ENCODE results near the gene RASGRP4.
"Not testable (repeated sequence)": the region's sequence is repeated elsewhere in the genome, so short reads cannot be mapped to it uniquely, and the experiment has no call there.

Gene RASGRP4

GRCh38 chr19:38425810-38426466 is at the start of gene RASGRP4:
RASGRP4 (minus strand) TSS chr19:38426219; CDS start chr19:38426091, 128 bp downstream.
- Histone ChIP-seq H3K27me3 (ENCODE audit: insufficient read depth, low read length) (peaks cover 12% of the 10 kb centered on the region), H3K4me1 (ENCODE audit: insufficient read depth, low read length) (no peaks in the 10 kb centered on the region), H2AFZ (ENCODE audit: low read depth, low read length) (no peak within 1 kb of the TSS), H3K36me3 (ENCODE audit: insufficient read depth, low read length) (no peaks in the 10 kb centered on the region), H3K9me3 (ENCODE audit: low read length) (no peaks in the 10 kb centered on the region), H3K4me3 (ENCODE audit: low read length) (no peak within 1 kb of the TSS)

GRCh38 chr19:38475176-38475575 is 49.2 kb upstream of the RASGRP4 start:
- Histone ChIP-seq H3K36me3 (ENCODE audit: insufficient read depth, low read length) (no peaks in the 10 kb centered on the region), H3K9me3 (ENCODE audit: low read length) (no peaks in the 10 kb centered on the region), H3K4me3 (ENCODE audit: low read length) (no peak overlapping the region), H3K27me3 (ENCODE audit: insufficient read depth, low read length) (no peaks in the 10 kb centered on the region), H3K4me1 (ENCODE audit: insufficient read depth, low read length) (no peaks in the 10 kb centered on the region), H2AFZ (ENCODE audit: low read depth, low read length) (no peak overlapping the region)

- H2AFZ ChIP-seq (ENCODE audit: low read depth, low read length): no peak overlapping the region
- peaks cover under 1% of the 10 kb centered on the region for H3K9me3 ChIP-seq (ENCODE audit: low read length)
- no peaks in the 10 kb centered on the region for H3K4me1 ChIP-seq (ENCODE audit: insufficient read depth, low read length)
- H3K36me3 ChIP-seq (ENCODE audit: insufficient read depth, low read length): no peaks in the 10 kb centered on the region
- no peaks in the 10 kb centered on the region for H3K27me3 ChIP-seq (ENCODE audit: insufficient read depth, low read length)
- H3K4me3 ChIP-seq (ENCODE audit: low read length): no peak overlapping the region
Measured at GRCh38 chr19:38473201-38473600, 47.2 kb upstream of the RASGRP4 start.

- not testable (repeated sequence) for H3K9me3 ChIP-seq (ENCODE audit: low read length); H2AFZ ChIP-seq (ENCODE audit: low read depth, low read length); H3K27me3 ChIP-seq (ENCODE audit: insufficient read depth, low read length); H3K4me3 ChIP-seq (ENCODE audit: low read length); H3K36me3 ChIP-seq (ENCODE audit: insufficient read depth, low read length); H3K4me1 ChIP-seq (ENCODE audit: insufficient read depth, low read length)
Measured at GRCh38 chr19:38472725-38473124, 46.7 kb upstream of the RASGRP4 start.

GRCh38 chr19:38470788-38471480 is 44.9 kb upstream of the RASGRP4 start:
- H2AFZ ChIP-seq (ENCODE audit: low read depth, low read length): no peak overlapping the region
- H3K4me3 ChIP-seq (ENCODE audit: low read length): no peak overlapping the region
- H3K4me1 ChIP-seq (ENCODE audit: insufficient read depth, low read length): no peaks in the 10 kb centered on the region
- H3K27me3 ChIP-seq (ENCODE audit: insufficient read depth, low read length): no peaks in the 10 kb centered on the region
- H3K9me3 ChIP-seq (ENCODE audit: low read length): peaks cover 4% of the 10 kb centered on the region
- H3K36me3 ChIP-seq (ENCODE audit: insufficient read depth, low read length): no peaks in the 10 kb centered on the region

GRCh38 chr19:38469151-38469550 is 43.1 kb upstream of the RASGRP4 start:
- Histone ChIP-seq H3K27me3 (ENCODE audit: insufficient read depth, low read length) (no peaks in the 10 kb centered on the region), H3K4me1 (ENCODE audit: insufficient read depth, low read length) (no peaks in the 10 kb centered on the region), H3K4me3 (ENCODE audit: low read length) (no peak overlapping the region), H3K36me3 (ENCODE audit: insufficient read depth, low read length) (no peaks in the 10 kb centered on the region), H3K9me3 (ENCODE audit: low read length) (peaks cover 6% of the 10 kb centered on the region), H2AFZ (ENCODE audit: low read depth, low read length) (no peak overlapping the region)

- H3K4me3 ChIP-seq (ENCODE audit: low read length): no peak overlapping the region
- peaks cover 7% of the 10 kb centered on the region for H3K9me3 ChIP-seq (ENCODE audit: low read length)
- no peaks in the 10 kb centered on the region for H3K27me3 ChIP-seq (ENCODE audit: insufficient read depth, low read length)
- H3K36me3 ChIP-seq (ENCODE audit: insufficient read depth, low read length): no peaks in the 10 kb centered on the region
- H3K4me1 ChIP-seq (ENCODE audit: insufficient read depth, low read length): no peaks in the 10 kb centered on the region
- H2AFZ ChIP-seq (ENCODE audit: low read depth, low read length): no peak overlapping the region
Measured at GRCh38 chr19:38467541-38468525, 41.8 kb upstream of the RASGRP4 start.

GRCh38 chr19:38466050-38466449 is 40.0 kb upstream of the RASGRP4 start:
- Histone ChIP-seq H3K9me3 (ENCODE audit: low read length) (peaks cover 7% of the 10 kb centered on the region), H2AFZ (ENCODE audit: low read depth, low read length) (no peak overlapping the region), H3K27me3 (ENCODE audit: insufficient read depth, low read length) (no peaks in the 10 kb centered on the region), H3K4me1 (ENCODE audit: insufficient read depth, low read length) (no peaks in the 10 kb centered on the region), H3K36me3 (ENCODE audit: insufficient read depth, low read length) (no peaks in the 10 kb centered on the region), H3K4me3 (ENCODE audit: low read length) (no peak overlapping the region)

- Histone ChIP-seq H3K4me3 (ENCODE audit: low read length) (no peak overlapping the region), H2AFZ (ENCODE audit: low read depth, low read length) (no peak overlapping the region), H3K27me3 (ENCODE audit: insufficient read depth, low read length) (no peaks in the 10 kb centered on the region), H3K9me3 (ENCODE audit: low read length) (peaks cover 7% of the 10 kb centered on the region), H3K36me3 (ENCODE audit: insufficient read depth, low read length) (no peaks in the 10 kb centered on the region), H3K4me1 (ENCODE audit: insufficient read depth, low read length) (no peaks in the 10 kb centered on the region)
Measured at GRCh38 chr19:38464421-38465082, 38.5 kb upstream of the RASGRP4 start.

GRCh38 chr19:38463365-38463764 is 37.3 kb upstream of the RASGRP4 start:
- Histone ChIP-seq H3K27me3 (ENCODE audit: insufficient read depth, low read length) (no peaks in the 10 kb centered on the region), H3K9me3 (ENCODE audit: low read length) (peaks cover 7% of the 10 kb centered on the region), H3K4me3 (ENCODE audit: low read length) (no peak overlapping the region), H2AFZ (ENCODE audit: low read depth, low read length) (no peak overlapping the region), H3K36me3 (ENCODE audit: insufficient read depth, low read length) (no peaks in the 10 kb centered on the region), H3K4me1 (ENCODE audit: insufficient read depth, low read length) (no peaks in the 10 kb centered on the region)

GRCh38 chr19:38458991-38459390 is 33.0 kb upstream of the RASGRP4 start:
- no peak overlapping the region for H3K4me3 ChIP-seq (ENCODE audit: low read length)

GRCh38 chr19:38457690-38458405 is 31.8 kb upstream of the RASGRP4 start:
- Histone ChIP-seq H3K9me3 (ENCODE audit: low read length) (no peaks in the 10 kb centered on the region), H3K27me3 (ENCODE audit: insufficient read depth, low read length) (no peaks in the 10 kb centered on the region), H2AFZ (ENCODE audit: low read depth, low read length) (no peak overlapping the region), H3K36me3 (ENCODE audit: insufficient read depth, low read length) (no peaks in the 10 kb centered on the region), H3K4me3 (ENCODE audit: low read length) (no peak overlapping the region), H3K4me1 (ENCODE audit: insufficient read depth, low read length) (no peaks in the 10 kb centered on the region)

More at GRCh38 chr19:38458991-38459390, 33.0 kb upstream of the RASGRP4 start:
- no peaks in the 10 kb centered on the region for H3K36me3 ChIP-seq (ENCODE audit: insufficient read depth, low read length)
- H3K27me3 ChIP-seq (ENCODE audit: insufficient read depth, low read length): no peaks in the 10 kb centered on the region
- no peak overlapping the region for H2AFZ ChIP-seq (ENCODE audit: low read depth, low read length)
- no peaks in the 10 kb centered on the region for H3K4me1 ChIP-seq (ENCODE audit: insufficient read depth, low read length)
- H3K9me3 ChIP-seq (ENCODE audit: low read length): peaks cover 2% of the 10 kb centered on the region
